H1 (cell line): ENCODE data around the gene SGSM1. TPM values are rescaled to one million over a fixed set of nuclear protein-coding genes. Genes with fewer than 3 reads are reported as not detected.

Source experiments
- E2F6 ChIP-seq: IDR thresholded peaks from 2 replicates; pipeline ENCODE4 v1.6.1; 2012; ENCODE audit warnings: inconsistent platforms
- PHF8 ChIP-seq: fragments of 200-600 bp; sonication (generic); conservative IDR thresholded peaks from 2 replicates; pipeline ENCODE4 v1.7.1; 2012; ENCODE audit warnings: low read depth, mild to moderate bottlenecking, inconsistent platforms, low read length, moderate library complexity
- POLR2A ChIP-seq, 2 experiments: IDR thresholded peaks; 1 replicate in 1 of 2; 2 replicates in 1 of 2; pipeline ENCODE4 v1.6.1; 2011; ENCODE audit warnings: low read depth in 2 of 2, low read length in 2 of 2, mild to moderate bottlenecking in 2 of 2; ENCODE audit errors: control extremely low read depth in 1 of 2
- polyA plus RNA-seq, 7 experiments: library from polyadenylated mRNA; depleted of rRNA in 3 of 7; stranded (reverse) in 5 of 7; unstranded in 2 of 7; fragments of >200 nt in 5 of 7; fragments of 200-250 nt in 2 of 7; gene quantifications; 1 replicate in 5 of 7; 2 replicates in 1 of 7; 4 replicates in 1 of 7; pipeline versions ENCODE4 v1.2.1 to v1.2.3, GENCODE V29; 2011 to 2013; ENCODE audit warnings: missing spikeins in 2 of 7, mixed read lengths in 2 of 7
- total RNA-seq: library from RNA; stranded (reverse); fragmentation: NEBNext Ultra II Directional; extraction: Animal tissue kit (Norgen Biotek cat#: 25700); gene quantifications from 2 replicates; pipeline ENCODE4 v1.2.1, GENCODE V29; 2021

The SGSM1 gene
- total and polyA plus RNA-seq, 2 of the 8 experiments (the other 6 are each of a cell fraction or from before 2014, with no cell fraction given) = 2.8 to 5.2 TPM

GRCh38 chr22:24953384-24954113 is 147.5 kb downstream of the SGSM1 start (continued):
- TF ChIP-seq PHF8 = no peak
- peak; percentile 33; the same call in 1 of the 2 replicates for TF ChIP-seq E2F6
- peak in 1 of 2 experiments; percentile 26; a peak in 1 of 3 replicates for TF ChIP-seq POLR2A (IDR thresholded peaks at IDR 0.05; ENCODE audit: control extremely low read depth in 1 of 2, low read depth in 2 of 2, low read length in 2 of 2)
